ENCODE results near the gene DEK. TPM values are rescaled to one million over a fixed set of nuclear protein-coding genes. Genes with fewer than 3 reads are reported as not detected.

DEK gene
- total RNA-seq, 2 experiments from 2014 or later = 235 to 267 TPM

- POLR2A ChIA-PET = interaction anchor here (0.5 to 1.0 kb wide), 4 partner anchors 33 to 214 kb away, joined by 3 to 5 read pairs (median 4); no protein-coding TSS in a partner anchor
- Histone ChIP-seq H4K20me1 (ENCODE audit: insufficient read depth, low read length) (no peaks in the 10 kb centered on the region), H3K9me3 (ENCODE audit: low read length) (no peaks in the 10 kb centered on the region), H3K27ac (ENCODE audit: low read depth, low read length, poor library complexity, severe bottlenecking) (no peak overlapping the region), H3K9me2 (ENCODE audit: insufficient read depth, low read length) (no peaks in the 10 kb centered on the region), H3K4me1 (ENCODE audit: insufficient read depth, low read length, poor library complexity, severe bottlenecking) (peaks cover 4% of the 10 kb centered on the region), H2AFZ (ENCODE audit: low read length) (no peak overlapping the region), H3K4me2 (ENCODE audit: low read length) (no peak overlapping the region), H3K36me3 (ENCODE audit: insufficient read depth, low read length) (peaks cover 62% of the 10 kb centered on the region), H3K4me3 (ENCODE audit: low read depth, low read length, poor library complexity, severe bottlenecking) (no peak overlapping the region), H3K79me2 (ENCODE audit: insufficient read depth, low read depth, low read length) (no peaks in the 10 kb centered on the region)
- intact Hi-C loops (cut with micrococcal nuclease; ENCODE audit: unreplicated experiment) = no loop called here
- BruUV-seq (replicated peaks) = no TSS peak
- no peak for DNase-seq (ENCODE audit: low spot score)
- CTCF ChIA-PET (ENCODE audit: unreplicated experiment) = no interaction called here
- TF ChIP-seq EZH2phosphoT487 (IDR thresholded peaks at IDR 0.05; ENCODE audit: borderline replicate concordance, low read depth, low read length) = no peak
These were observed 77.6 kb downstream of the DEK start for GRCh38 chr6:18186540-18187250.

- no peak for DNase-seq (ENCODE audit: low spot score)
- Histone ChIP-seq H3K9me3 (ENCODE audit: low read length) (no peaks in the 10 kb centered on the region), H3K4me1 (ENCODE audit: insufficient read depth, low read length, poor library complexity, severe bottlenecking) (peaks cover 4% of the 10 kb centered on the region), H4K20me1 (ENCODE audit: insufficient read depth, low read length) (no peaks in the 10 kb centered on the region), H3K9me2 (ENCODE audit: insufficient read depth, low read length) (no peaks in the 10 kb centered on the region), H3K27ac (ENCODE audit: low read depth, low read length, poor library complexity, severe bottlenecking) (no peak overlapping the region), H2AFZ (ENCODE audit: low read length) (no peak overlapping the region), H3K79me2 (ENCODE audit: insufficient read depth, low read depth, low read length) (no peaks in the 10 kb centered on the region), H3K4me2 (ENCODE audit: low read length) (no peak overlapping the region), H3K36me3 (ENCODE audit: insufficient read depth, low read length) (peaks cover 62% of the 10 kb centered on the region), H3K4me3 (ENCODE audit: low read depth, low read length, poor library complexity, severe bottlenecking) (no peak overlapping the region)
- TF ChIP-seq CTCF (conservative IDR thresholded peaks at IDR 0.05; ENCODE audit: low read length) = no peak
- TF ChIP-seq EZH2phosphoT487 (IDR thresholded peaks at IDR 0.05; ENCODE audit: borderline replicate concordance, low read depth, low read length) = no peak
- intact Hi-C loops (cut with micrococcal nuclease; ENCODE audit: unreplicated experiment) = no loop called here
- POLR2A ChIA-PET = interaction anchor here (0.5 to 1.0 kb wide), 5 partner anchors 34 to 391 kb away, joined by 3 to 6 read pairs (median 4); no protein-coding TSS in a partner anchor
- BruUV-seq (replicated peaks) = no TSS peak
- CTCF ChIA-PET (ENCODE audit: unreplicated experiment) = no interaction called here
These were observed 78.3 kb downstream of the DEK start for GRCh38 chr6:18186033-18186432.

GRCh38 chr6:18185624-18186023, 78.7 kb downstream of the DEK start:
- TF ChIP-seq CTCF (conservative IDR thresholded peaks at IDR 0.05; ENCODE audit: low read length) (no peak), EZH2phosphoT487 (IDR thresholded peaks at IDR 0.05; ENCODE audit: borderline replicate concordance, low read depth, low read length) (no peak)
- Histone ChIP-seq H3K4me1 (ENCODE audit: insufficient read depth, low read length, poor library complexity, severe bottlenecking) (peaks cover 4% of the 10 kb centered on the region), H2AFZ (ENCODE audit: low read length) (no peak overlapping the region), H3K36me3 (ENCODE audit: insufficient read depth, low read length) (peaks cover 65% of the 10 kb centered on the region), H3K79me2 (ENCODE audit: insufficient read depth, low read depth, low read length) (no peaks in the 10 kb centered on the region), H3K4me2 (ENCODE audit: low read length) (no peak overlapping the region), H3K27ac (ENCODE audit: low read depth, low read length, poor library complexity, severe bottlenecking) (no peak overlapping the region), H4K20me1 (ENCODE audit: insufficient read depth, low read length) (no peaks in the 10 kb centered on the region), H3K9me3 (ENCODE audit: low read length) (no peaks in the 10 kb centered on the region), H3K9me2 (ENCODE audit: insufficient read depth, low read length) (no peaks in the 10 kb centered on the region), H3K4me3 (ENCODE audit: low read depth, low read length, poor library complexity, severe bottlenecking) (no peak overlapping the region)
- no TSS peak for BruUV-seq (replicated peaks)
- POLR2A ChIA-PET = interaction anchor here (0.5 to 1.0 kb wide), 4 partner anchors 34 to 391 kb away, joined by 3 to 6 read pairs (median 3); no protein-coding TSS in a partner anchor
- intact Hi-C loops (cut with micrococcal nuclease; ENCODE audit: unreplicated experiment) = no loop called here
- no peak for DNase-seq (ENCODE audit: low spot score)
- CTCF ChIA-PET (ENCODE audit: unreplicated experiment) = no interaction called here

Measured in OCI-LY7 (cell line).